CD4-positive, alpha-beta T cell treated with Interferon gamma for 1 hour (primary cell): ENCODE results near the gene COL10A1.
A peak's percentile ranks its signal among the peaks of the same experiment; 100 is the strongest.
"Not testable (repeated sequence)": the region's sequence is repeated elsewhere in the genome, so short reads cannot be mapped to it uniquely, and the experiment has no call there.

Experiments used
- DNase-seq: peaks from one replicate; pipeline ENCODE4 v3.0.0-alpha.2; 2020

COL10A1 gene

DNA sequence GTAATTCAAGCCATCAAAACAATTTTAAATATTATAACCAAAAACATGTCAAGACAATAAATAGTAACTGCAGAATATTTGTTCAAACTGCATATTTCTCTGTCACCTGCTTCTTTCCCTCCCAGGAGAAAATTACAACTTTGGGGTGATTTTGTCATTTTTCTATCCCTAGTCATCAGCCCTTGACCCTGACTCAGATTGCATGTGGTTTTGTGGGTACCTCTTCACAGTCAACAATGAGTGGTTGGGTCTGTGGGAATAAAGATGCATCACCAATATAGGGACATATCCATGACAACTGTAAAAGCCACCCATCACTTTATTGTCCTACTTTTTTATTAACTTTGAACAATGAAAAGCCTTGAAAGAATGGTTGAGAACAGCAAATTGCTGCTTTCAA lies 7.3 kb downstream of the COL10A1 start:
- no peak for DNase-seq

GRCh38 chr6:116115781-116116180 lies 10.2 kb downstream of the COL10A1 start:
- no peak for DNase-seq

GRCh38 chr6:116113386-116113785 lies 12.5 kb downstream of the COL10A1 start:
- no peak for DNase-seq

GRCh38 chr6:116111552-116112528 lies 14.1 kb downstream of the COL10A1 start:
- no peak for DNase-seq

GRCh38 chr6:116108836-116109235 lies 17.1 kb downstream of the COL10A1 start:
- DNase-seq = no peak

DNA sequence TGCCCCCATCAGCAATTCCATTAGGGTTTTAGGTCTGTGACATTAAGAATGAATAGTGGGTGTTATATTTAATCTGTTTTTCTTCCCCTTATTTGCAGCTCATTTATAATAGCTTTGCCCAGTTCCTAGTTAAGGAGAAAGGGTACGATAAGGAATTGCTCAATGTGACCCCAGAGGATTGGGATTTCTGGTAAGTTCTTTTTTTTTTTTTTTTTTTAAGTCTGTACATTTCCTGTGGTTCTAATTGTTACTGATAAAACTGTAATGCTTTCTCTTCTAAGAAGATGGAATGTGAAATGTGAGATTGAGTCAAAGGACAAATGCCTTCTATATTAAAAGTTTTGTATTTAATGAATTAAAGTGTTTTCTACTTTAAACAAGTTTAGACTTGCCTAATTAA lies 19.8 kb downstream of the COL10A1 start:
- no peak for DNase-seq

DNA sequence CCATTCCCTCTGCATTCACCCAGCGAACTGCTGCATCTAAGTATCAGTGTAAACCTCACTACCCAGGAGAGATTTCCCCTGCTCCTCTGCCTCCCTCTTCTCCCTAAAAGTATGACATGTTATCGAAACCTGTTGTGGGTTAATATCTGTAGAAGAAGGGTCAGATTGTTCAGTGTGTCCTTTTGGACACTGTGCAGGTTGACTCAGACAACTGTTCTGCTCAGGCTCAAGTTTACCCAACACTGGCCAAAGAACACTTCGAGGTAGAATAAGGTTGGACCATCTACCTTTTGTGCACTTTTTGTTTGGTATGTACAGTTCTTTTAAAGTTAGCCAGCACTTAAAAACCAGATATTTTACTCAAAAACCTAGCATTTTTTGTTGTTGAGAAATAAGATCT lies 20.7 kb downstream of the COL10A1 start:
- no peak for DNase-seq

GRCh38 chr6:116104636-116105035 lies 21.3 kb downstream of the COL10A1 start:
- no peak for DNase-seq

DNA sequence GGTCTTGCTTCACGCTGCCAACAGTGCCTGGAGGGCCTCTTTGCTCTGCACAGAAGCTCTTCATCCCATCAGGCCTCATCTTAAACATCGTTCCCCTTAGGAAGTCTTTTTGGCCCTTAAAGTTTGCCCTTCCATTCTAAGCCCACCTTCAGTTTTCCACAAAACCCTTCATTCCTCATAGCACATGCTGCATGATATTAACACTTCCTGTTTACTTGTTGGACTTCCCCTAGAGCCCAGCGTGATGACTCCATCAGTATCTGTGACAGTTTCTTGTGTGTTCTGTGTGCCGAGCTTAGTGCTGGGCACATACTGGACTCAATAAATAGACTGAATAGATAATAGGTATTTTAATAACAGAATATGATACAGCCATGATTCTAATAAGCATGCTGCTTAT lies 23.1 kb downstream of the COL10A1 start:
- DNase-seq = no peak

DNA sequence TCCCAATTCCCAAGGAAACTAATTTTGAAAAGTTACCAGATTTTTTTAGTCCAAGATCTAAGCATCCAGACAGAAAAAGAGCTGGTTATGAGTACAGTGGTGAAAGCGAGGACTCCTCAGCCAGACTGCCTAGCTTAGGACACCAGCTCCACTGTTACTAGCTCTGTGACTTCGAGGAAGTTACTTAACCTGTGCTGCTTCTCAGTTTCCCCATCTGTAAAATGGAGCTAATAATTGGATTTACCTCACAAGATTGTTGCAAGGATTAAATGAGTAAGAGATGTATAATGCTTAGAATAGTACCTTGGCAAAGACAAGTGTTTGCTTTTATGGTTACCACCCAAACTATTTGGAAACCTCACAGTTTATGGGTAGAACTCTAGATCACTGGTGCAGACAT lies 24.1 kb downstream of the COL10A1 start:
- DNase-seq = no peak

DNA sequence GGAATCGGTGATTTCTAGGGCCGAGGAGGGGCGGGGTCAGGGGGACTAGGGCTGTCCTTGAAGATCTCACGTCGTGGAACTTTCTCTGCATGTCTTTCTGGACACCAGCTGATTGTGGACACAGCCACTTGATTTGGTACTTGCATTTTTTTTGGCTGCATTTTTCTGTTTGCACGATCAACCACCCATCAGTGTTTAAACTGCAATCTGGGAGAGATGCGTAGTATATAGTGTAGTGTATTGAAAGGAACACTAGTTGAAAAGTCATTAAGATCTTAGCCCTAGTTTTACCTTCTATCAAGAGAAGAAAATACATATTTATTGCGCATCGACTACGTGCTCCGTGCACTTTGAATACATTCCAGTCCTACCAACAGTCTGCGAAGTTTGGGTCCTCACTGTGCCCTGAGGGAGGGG lies 24.6 kb downstream of the COL10A1 start:
- no peak for DNase-seq

DNA sequence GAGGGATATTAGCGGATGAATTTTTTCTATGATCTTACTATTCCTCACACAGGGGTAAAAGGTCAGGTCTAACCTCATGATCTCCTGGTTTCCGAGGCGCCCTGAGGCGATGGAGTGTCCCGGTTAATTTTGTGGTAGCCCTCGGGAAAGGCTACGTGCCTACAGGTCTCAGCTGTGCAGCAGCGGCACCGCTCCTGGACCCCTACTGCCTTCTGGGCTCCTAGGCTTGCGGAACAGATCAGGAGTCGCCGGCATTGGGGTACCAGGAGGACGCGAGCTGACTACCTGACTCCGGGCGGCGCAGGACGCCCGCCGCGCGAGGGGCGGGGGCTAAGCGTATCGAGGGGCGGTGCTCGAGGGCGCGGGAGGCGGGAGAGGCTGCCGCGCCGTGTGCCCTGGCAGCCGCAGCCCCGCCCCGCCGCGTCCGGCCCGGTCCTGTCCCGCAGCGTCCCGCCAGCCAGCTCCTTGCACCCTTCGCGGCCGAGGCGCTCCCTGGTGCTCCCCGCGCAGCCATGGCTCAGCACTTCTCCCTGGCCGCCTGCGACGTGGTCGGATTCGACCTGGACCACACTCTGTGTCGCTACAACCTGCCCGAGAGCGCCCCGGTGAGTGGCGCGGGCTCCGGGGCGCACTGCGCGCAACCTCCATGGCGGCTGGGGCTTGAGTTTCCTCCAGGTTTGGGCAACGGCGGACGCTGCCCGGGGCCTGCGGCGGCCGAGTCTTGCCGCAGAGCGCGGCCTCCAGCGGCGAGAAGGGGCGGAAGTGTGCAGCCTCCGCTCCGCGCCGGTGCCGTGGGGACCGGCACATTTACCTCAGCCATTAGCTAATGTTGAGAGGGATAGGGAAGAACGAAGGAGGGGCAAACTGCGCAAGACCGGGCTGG lies 25.3 kb downstream of the COL10A1 start, which contains the start of gene NT5DC1:
TSS of gene NT5DC1 (plus strand) at position 435 of the 883 bp plus-strand sequence. CDS start at position 513, 78 bp downstream.
- DNase-seq = peak; percentile 79

DNA sequence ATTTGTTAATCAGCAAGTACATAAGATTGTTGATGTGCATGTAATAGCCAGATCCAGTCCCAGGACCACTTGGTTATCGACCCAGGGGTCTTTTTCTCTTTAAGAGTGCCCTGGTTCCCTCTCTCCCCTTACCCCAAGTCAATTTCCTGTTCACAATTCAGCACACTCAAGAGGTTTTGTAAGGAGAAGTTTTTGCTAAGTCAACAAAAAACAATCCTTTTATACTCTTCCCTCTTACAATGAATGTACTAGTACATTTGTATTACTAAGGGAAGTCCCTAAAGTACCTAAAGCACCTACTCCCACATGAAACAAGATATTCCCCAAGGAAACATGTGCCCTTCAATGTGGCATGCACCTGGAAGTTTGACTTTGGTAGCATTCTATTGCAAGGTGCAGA lies 26.9 kb downstream of the COL10A1 start:
- no peak for DNase-seq

GRCh38 chr6:116096979-116097816 lies 28.7 kb downstream of the COL10A1 start:
- DNase-seq = no peak

- DNase-seq = not testable (repeated sequence)
Measured at GRCh38 chr6:116096048-116096759, 29.7 kb downstream of the COL10A1 start.

- DNase-seq = no peak
Measured at GRCh38 chr6:116094041-116094440, 31.9 kb downstream of the COL10A1 start.

GRCh38 chr6:116090251-116090650 lies 35.7 kb downstream of the COL10A1 start:
- DNase-seq = no peak

- no peak for DNase-seq
Measured at GRCh38 chr6:116088946-116089345, 37.0 kb downstream of the COL10A1 start.

GRCh38 chr6:116087437-116088027 lies 38.4 kb downstream of the COL10A1 start:
- DNase-seq = no peak

DNA sequence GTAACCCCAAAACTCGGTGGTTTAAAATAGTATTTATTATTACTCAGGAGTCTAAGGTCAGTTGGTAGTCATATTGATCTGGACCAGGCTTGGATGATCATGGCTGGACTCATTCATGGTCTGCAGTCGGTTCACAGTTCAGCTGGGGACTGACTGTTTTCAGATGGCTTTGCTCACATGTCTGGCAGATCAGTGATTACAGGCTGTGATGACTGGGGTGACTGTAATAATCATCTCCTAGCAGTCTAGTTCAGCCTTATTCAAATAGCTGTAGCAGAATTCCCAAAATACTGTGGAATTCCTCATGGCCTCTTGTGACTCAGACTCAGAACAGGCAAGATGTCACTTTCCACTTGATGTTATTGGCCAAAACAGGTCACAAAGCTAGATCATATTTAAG lies 41.6 kb downstream of the COL10A1 start:
- DNase-seq = no peak

- DNase-seq = no peak
Measured at GRCh38 chr6:116083052-116083451, 42.9 kb downstream of the COL10A1 start.
